Measurements from ENCODE around the gene SLC26A11. TPM values are rescaled to one million over a fixed set of nuclear protein-coding genes. Genes with fewer than 3 reads are reported as not detected.

The SLC26A11 gene
- total and polyA plus RNA-seq, 2 of the 13 experiments (the other 11 are each of a cell fraction or from before 2014, with no cell fraction given), result 8.7 to 13.2 TPM

DNA sequence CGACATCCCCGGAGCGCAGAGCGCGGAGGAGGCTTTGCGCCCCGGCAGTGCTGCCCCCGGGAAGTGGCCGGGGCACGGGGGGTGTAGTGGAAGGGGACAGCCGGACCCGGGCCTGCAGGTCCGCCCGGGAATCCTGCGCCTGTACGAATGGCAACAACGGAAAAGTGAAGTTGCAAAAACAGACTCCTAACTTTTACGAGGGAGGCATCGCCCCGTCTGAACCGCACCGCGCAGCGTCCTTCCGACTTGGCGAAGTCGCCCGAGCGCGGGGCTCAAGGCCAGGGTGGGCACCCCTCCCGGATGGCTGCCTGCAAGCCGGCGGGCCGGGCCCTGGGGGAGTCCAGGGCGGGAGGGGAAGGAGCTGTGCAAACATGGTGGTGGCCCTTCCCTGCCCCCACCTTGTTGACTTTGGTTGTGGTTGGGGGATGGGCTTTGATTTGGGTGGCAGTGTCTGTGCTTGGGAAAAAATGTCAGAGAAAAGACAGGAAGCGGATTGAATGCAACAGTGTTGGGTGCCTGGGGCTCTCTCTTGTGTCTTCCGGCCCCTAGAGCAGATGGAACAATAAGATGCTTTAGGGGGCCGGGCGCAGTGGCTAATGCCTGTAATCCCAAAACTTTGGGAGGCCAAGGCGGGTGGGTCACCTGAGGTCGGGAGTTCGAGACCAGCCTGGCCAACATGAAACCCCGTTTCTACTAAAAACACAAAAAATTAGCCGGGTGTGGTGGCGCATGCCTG, 41.1 kb downstream of the SLC26A11 start (continued):
- TF ChIP-seq, protein P1, sequence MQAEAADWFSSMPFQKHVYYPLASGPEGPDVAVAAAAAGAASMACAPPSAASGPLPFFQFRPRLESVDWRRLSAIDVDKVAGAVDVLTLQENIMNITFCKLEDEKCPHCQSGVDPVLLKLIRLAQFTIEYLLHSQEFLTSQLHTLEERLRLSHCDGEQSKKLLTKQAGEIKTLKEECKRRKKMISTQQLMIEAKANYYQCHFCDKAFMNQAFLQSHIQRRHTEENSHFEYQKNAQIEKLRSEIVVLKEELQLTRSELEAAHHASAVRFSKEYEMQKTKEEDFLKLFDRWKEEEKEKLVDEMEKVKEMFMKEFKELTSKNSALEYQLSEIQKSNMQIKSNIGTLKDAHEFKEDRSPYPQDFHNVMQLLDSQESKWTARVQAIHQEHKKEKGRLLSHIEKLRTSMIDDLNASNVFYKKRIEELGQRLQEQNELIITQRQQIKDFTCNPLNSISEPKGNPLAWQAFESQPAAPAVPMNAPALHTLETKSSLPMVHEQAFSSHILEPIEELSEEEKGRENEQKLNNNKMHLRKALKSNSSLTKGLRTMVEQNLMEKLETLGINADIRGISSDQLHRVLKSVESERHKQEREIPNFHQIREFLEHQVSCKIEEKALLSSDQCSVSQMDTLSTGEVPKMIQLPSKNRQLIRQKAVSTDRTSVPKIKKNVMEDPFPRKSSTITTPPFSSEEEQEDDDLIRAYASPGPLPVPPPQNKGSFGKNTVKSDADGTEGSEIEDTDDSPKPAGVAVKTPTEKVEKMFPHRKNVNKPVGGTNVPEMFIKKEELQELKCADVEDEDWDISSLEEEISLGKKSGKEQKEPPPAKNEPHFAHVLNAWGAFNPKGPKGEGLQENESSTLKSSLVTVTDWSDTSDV (CRISPR knock-in tag; IDR thresholded peaks at IDR 0.05), result no peak
- TF ChIP-seq, protein P2, sequence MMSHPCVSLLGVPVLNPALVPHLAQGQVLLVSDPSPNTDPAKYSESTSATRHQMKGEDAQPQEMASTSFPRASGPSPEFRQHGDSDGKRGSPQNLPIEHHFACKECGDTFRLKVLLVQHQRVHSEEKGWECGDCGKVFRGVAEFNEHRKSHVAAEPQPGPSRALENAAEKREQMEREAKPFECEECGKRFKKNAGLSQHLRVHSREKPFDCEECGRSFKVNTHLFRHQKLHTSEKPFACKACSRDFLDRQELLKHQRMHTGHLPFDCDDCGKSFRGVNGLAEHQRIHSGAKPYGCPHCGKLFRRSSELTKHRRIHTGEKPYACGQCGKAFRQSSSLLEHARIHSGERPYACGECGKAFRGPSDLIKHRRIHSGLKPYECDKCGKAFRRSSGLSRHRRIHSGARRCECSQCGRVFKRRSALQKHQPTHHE (CRISPR knock-in tag; IDR thresholded peaks at IDR 0.05; ENCODE audit: borderline replicate concordance), result 0 out of 2 replicates have a peak, but pooled peaks have one; percentile 40
- TF ChIP-seq, protein P3, sequence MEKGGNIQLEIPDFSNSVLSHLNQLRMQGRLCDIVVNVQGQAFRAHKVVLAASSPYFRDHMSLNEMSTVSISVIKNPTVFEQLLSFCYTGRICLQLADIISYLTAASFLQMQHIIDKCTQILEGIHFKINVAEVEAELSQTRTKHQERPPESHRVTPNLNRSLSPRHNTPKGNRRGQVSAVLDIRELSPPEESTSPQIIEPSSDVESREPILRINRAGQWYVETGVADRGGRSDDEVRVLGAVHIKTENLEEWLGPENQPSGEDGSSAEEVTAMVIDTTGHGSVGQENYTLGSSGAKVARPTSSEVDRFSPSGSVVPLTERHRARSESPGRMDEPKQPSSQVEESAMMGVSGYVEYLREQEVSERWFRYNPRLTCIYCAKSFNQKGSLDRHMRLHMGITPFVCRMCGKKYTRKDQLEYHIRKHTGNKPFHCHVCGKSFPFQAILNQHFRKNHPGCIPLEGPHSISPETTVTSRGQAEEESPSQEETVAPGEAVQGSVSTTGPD (CRISPR knock-in tag; IDR thresholded peaks at IDR 0.05), result peak; percentile 88
- TF ChIP-seq DNMT1 (CRISPR knock-in tag; IDR thresholded peaks at IDR 0.05) (0 out of 2 replicates have a peak, but pooled peaks have one; percentile 81), SALL2 (CRISPR knock-in tag; IDR thresholded peaks at IDR 0.05) (no peak), NFKBIZ (CRISPR knock-in tag; IDR thresholded peaks at IDR 0.05) (peak; percentile 74; the same call in 1 of the 2 replicates), MYC (CRISPR knock-in tag; IDR thresholded peaks at IDR 0.05; ENCODE audit: borderline replicate concordance) (peak; percentile 85), IKZF1 (IDR thresholded peaks at IDR 0.05) (no peak), NONO (IDR thresholded peaks at IDR 0.05) (no peak), NONO (CRISPR knock-in tag; conservative IDR thresholded peaks at IDR 0.05) (peak; percentile 94), PLRG1 (conservative IDR thresholded peaks at IDR 0.05) (no peak), HES4 (CRISPR knock-in tag; IDR thresholded peaks at IDR 0.05; ENCODE audit: borderline replicate concordance) (peak; percentile 69; the same call in 1 of the 2 replicates)
- TF ChIP-seq, protein P4, sequence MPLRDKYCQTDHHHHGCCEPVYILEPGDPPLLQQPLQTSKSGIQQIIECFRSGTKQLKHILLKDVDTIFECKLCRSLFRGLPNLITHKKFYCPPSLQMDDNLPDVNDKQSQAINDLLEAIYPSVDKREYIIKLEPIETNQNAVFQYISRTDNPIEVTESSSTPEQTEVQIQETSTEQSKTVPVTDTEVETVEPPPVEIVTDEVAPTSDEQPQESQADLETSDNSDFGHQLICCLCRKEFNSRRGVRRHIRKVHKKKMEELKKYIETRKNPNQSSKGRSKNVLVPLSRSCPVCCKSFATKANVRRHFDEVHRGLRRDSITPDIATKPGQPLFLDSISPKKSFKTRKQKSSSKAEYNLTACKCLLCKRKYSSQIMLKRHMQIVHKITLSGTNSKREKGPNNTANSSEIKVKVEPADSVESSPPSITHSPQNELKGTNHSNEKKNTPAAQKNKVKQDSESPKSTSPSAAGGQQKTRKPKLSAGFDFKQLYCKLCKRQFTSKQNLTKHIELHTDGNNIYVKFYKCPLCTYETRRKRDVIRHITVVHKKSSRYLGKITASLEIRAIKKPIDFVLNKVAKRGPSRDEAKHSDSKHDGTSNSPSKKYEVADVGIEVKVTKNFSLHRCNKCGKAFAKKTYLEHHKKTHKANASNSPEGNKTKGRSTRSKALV (CRISPR knock-in tag; IDR thresholded peaks at IDR 0.05), result peak; percentile 91
- TF ChIP-seq, protein P5, sequence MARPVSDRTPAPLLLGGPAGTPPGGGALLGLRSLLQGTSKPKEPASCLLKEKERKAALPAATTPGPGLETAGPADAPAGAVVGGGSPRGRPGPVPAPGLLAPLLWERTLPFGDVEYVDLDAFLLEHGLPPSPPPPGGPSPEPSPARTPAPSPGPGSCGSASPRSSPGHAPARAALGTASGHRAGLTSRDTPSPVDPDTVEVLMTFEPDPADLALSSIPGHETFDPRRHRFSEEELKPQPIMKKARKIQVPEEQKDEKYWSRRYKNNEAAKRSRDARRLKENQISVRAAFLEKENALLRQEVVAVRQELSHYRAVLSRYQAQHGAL (CRISPR knock-in tag; IDR thresholded peaks at IDR 0.05; ENCODE audit: not compliant biosample characterization), result peak; percentile 85
- TF ChIP-seq, protein P6, sequence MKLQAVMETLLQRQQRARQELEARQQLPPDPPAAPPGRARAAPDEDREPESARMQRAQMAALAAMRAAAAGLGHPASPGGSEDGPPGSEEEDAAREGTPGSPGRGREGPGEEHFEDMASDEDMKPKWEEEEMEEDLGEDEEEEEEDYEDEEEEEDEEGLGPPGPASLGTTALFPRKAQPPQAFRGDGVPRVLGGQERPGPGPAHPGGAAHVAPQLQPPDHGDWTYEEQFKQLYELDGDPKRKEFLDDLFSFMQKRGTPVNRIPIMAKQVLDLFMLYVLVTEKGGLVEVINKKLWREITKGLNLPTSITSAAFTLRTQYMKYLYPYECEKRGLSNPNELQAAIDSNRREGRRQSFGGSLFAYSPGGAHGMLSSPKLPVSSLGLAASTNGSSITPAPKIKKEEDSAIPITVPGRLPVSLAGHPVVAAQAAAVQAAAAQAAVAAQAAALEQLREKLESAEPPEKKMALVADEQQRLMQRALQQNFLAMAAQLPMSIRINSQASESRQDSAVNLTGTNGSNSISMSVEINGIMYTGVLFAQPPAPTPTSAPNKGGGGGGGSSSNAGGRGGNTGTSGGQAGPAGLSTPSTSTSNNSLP (IDR thresholded peaks at IDR 0.05; ENCODE audit: low read depth, low read length), result 0 out of 2 replicates have a peak, but pooled peaks have one; percentile 14
- TF ChIP-seq, protein P7, sequence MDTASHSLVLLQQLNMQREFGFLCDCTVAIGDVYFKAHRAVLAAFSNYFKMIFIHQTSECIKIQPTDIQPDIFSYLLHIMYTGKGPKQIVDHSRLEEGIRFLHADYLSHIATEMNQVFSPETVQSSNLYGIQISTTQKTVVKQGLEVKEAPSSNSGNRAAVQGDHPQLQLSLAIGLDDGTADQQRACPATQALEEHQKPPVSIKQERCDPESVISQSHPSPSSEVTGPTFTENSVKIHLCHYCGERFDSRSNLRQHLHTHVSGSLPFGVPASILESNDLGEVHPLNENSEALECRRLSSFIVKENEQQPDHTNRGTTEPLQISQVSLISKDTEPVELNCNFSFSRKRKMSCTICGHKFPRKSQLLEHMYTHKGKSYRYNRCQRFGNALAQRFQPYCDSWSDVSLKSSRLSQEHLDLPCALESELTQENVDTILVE (CRISPR knock-in tag; IDR thresholded peaks at IDR 0.05), result peak; percentile 99

Measured in HepG2 (cell line).